GM18907 (cell line): ENCODE measurements around the gene TUBGCP6.
A peak's percentile ranks its signal among the peaks of the same experiment; 100 is the strongest.
"Not testable (repeated sequence)": the region's sequence is repeated elsewhere in the genome, so short reads cannot be mapped to it uniquely, and the experiment has no call there.

Experiments used
- ATAC-seq: cut with Tn5 transposase; IDR thresholded peaks from one replicate; pipeline ENCODE4 v1.9.1; 2021; ENCODE audit warnings: mild to moderate bottlenecking, moderate library complexity; ENCODE audit not compliant: unreplicated experiment

TUBGCP6 gene

DNA sequence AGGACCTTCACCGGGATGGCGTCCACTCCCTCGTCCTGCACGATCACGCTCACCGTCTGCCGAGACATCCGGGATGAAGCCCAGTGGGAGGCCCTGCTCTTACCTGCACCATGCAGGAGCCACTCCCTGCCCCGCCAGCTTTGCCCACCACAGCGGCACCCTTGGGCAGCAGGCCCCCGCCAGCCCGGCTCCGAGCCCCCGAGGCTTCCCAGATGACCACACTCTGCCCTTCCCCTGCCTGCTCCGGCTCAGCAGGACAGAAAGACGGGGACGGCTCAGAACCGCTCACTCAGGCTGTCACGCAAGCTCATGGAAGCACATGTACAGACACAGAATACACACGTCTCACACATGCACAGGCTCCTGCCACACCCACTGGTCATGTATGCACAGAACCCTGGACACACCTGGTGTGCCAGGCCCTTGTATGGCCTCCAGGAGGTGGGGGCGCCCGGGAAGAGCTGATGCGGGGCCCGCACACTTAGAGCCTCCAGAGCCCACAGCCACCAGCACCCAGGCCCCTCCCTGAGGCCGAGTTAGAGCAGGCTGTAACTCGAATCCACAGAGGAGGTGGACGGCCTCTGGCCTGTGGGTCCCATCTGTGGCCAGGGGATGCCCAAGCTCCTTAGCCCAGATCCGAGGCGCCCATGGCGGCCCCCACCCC lies 34.3 kb upstream of the TUBGCP6 start:
- no peak for ATAC-seq

DNA sequence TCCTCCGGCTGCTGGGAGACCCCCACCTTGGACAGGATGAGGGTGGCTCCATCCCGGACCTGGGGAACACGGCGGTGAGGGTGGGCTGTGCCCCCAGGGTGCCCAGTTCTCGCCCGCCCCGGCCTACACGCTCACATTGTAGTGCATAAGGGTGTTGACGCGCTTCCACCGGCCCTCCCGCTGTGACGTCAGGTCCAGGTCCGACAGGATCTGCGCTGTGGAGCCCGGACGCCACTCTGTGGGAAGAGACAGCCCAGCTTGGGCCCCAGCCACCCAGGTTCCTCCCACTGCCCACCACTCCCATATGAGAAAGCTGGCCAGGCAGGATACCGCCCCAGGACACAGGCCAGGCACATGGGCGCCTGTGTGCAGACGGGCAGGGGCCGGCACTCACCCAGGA lies 33.6 kb upstream of the TUBGCP6 start:
- ATAC-seq, result no peak

DNA sequence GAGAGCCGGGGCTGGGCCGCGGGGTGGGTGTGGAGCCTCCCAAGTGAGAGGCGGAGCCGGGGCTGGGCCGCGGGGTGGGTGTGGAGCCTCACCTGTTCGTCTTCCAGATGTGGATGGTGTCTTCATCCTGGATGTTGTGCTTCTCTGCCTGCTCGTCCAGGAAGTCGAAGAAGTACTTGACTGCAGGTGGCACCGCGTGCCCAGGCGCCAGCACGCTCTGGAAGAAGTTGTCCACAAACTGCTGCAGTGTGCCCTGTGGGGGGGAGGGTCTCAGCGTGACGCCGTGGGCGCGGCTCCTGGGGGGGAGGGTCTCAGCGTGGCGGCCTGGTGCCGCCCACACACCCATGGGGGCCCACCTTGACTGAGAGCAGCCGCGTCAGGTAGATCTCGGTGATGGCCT lies 32.9 kb upstream of the TUBGCP6 start:
- ATAC-seq, result no peak

DNA sequence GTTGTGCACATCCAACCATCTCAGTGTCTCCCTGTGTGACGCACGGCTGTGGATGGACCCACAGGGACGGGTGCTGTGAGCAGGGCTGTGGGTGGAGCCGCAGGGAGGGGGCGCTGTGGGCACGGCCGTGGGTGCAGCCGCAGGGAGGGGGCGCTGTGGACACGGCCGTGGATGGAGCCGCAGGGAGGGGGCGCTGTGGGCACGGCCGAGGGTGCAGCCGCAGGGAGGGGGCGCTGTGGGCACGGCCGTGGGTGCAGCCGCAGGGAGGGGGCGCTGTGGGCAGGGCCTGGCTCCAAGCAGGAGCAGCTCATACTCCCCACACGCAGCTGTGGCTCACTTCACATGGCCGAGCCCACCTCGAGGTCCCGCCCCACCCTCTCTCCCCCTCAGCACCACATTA lies 31.3 kb upstream of the TUBGCP6 start:
- ATAC-seq, result peak; percentile 48

DNA sequence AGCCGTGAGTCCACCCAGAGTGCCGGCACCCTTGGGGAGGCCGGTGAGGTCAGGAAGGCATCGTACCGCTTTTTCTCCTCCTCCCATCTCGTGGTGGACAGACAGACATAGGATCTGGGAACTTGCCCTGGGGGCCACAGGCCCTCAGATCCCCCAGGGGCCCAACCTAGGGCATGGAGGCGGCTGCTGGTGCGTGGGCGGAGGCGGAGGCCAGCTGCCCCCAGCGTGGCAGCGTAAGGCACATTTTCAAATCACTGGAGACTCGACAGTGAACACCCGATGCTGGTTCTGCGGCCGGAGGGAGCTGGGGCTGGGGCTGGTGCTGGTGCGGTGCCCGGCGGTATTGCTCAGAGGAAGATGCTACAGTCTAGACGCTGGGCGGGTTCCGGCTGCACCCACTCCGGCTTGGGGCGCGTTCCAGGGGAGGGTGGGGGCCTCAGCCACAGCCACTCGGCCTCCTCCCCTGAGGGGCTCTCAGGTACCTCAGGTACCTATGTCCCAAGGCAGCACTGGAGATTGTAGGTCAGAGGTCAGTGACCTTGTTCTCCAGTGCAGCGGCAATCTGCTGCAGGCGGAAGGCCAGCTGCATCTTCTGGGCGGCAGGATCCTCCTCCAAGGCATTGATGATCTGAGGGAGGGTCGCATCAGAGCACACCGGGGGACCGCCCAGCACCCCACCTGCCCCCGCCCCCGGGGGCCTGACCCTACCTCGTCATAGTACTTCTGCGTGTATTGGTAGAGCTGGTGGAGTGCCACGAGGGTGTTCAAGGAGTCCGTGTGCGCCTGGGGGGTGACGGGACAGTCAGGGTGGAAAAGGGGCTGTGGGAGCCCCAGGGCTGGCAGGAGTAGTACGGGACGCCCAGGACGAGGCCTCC lies 30.6 kb upstream of the TUBGCP6 start:
- ATAC-seq, result no peak

DNA sequence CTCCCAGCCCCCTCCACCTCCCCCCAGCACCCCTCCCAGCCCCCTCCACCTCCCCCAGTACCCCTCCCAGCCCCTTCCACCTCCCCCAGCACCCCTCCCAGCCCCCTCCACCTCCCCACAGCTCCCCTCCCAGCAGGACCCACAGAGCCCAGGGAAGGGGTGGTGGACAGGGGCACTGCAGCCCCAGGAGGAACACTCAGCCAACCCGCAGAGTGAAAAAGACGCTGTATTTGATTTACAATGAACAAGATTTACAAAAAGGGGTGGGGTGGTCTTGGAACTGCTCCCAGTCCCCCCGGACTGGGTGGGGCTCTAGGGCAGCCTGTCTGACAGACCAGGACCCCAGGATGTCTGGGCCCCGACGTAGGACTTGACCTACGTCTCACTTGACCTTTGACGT lies 29.9 kb upstream of the TUBGCP6 start:
- no peak for ATAC-seq

DNA sequence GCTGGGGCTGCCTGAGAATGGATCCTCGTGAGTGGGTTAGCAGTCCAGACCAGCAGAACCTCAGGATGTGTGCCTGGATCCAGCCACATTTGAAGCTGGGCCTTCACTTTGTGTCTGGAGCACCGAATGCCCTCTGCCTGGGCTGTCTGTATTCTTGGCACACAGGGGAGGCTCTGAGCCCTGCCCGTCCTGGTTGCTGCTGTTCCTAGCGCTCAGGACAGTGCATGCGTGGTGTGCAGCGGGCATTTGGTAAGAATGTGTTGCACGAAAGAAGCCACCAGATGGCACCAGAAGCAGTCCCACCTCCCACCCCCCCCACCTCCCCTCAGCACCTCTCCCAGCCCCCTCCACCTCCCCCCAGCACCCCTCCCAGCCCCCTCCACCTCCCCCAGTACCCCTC lies 29.5 kb upstream of the TUBGCP6 start:
- ATAC-seq, result no peak

DNA sequence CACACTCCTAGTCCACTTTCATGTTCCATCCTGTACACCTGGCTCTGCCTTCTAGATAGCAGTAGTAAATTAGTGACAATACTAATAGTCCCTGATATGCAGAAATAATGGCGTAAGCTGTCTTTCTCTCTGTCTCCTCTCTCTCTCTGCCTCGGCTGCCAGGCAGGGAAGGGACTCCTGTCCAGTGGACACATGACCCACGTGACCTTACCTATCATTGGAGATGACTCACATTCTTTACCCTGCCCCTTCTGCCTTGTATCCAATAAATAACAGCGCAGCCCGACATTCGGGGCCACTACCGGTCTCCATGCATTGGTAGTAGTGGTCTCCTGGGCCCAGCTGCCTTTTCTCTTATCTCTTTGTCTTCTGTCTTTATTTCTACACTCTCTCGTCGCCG lies 29.0 kb upstream of the TUBGCP6 start:
- not testable (repeated sequence) for ATAC-seq

DNA sequence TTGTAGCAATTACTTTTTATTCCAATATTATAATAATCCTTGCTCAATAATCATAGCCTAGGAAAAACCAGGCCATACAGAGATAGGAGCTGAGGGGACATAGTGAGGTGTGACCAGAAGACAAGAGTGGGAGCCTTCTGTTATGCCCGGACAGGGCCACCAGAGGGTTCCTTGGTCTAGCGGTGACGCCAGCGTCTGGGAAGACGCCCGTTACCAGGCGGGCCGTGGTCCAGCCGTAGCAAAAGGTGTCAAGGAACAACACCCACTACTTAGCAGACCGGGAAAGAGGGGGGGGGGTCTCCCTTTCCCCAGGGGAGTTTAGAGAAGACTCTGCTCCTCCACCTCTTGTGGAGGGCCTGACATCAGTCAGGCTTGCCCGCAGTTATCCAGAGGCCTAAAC lies 28.5 kb upstream of the TUBGCP6 start:
- ATAC-seq, result not testable (repeated sequence)

DNA sequence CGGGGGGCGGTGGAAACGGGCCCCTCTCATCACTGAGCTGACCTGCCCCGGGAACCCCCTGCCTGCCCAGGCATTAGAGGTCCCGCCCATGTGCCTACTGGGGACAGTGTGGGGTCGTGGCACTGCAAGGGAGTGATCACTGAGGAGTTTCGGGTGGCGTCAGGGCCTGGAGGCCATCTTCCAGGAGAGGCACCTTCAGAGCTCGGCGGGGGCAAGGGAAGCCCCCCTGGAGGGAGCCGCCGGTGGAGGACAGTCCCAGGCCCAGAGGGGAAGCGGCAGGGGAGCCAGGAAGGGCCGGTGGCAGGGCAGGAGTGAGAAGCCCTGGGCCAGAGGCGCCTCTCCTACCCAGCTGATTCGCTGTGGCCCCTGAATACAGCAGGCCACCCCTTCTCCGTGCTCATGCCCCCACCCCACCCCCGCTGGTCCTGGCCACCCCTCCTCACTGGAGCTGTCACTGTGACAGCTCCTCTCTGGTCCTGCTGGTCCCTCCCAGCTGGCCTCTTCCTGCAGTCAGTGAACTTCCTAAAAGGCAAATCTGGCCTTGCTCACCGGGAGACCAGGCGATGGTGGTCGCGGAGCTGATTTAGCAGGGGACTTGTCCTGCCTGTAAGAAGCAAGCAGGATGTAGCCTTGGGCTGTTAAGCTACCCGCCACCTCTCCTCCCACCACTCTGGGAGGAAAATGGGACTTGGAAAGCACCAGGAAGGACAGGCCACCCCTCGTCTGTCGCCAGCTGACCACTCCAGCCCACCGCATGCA lies 27.4 kb upstream of the TUBGCP6 start:
- ATAC-seq, result no peak

DNA sequence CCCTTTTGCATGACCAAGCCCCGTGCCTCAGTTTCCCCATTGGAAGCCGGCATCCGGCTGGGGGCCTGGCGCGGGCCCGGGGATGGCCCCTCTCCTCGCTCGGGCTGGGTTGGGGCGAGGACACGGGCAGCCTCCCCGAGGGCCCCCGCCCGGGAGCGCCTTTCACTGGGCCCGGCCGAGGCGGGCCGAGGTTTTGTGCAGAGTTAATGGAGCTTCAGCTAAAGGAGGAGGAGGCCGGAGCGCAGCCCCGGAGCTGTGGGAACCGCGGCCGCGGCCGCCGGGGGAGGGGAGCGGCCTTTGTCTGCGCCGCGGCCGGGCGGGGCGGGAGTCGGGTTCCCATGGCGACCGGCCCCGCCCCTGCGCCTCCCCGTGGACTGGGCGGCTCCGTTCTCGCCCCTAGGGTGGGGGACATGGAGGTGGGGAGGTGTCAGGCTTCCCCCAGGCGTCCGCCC lies 26.7 kb upstream of the TUBGCP6 start:
- no peak for ATAC-seq

DNA sequence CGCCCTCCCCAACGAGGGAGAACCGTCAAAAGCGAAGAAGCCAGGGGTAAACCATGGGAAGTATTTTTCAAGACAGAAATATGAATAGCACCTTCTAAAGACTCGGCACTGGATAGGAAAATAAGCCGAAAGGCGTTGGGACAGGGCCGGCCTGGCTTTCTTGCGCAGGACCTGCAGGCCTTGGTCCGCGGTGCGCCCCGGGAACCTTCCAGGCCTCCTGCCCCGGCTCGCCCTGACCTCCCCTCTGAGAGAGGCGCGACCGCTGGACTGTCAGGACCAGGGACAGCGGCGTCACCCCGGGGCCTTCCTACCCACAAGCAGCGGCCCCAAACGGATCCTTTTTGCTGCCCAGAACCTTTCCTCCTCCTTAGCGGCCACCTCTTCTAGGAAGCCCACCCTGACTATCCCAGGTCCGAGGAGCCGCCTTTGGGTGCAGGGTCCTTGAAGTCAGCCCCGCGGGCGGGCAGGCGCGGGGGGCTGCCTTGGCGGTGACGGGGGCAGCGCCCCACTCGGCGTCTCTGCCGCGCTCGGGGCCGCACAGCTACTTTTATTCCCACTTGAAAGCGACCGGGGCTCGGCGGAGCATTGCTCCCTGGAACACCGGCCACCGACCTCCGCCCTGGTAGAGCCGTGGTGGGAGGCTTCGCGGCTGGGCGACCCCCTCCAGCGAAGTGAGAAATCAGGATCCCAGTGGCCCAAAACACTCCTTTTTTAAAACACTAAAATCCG lies 26.0 kb upstream of the TUBGCP6 start:
- ATAC-seq, result peak; percentile 31

DNA sequence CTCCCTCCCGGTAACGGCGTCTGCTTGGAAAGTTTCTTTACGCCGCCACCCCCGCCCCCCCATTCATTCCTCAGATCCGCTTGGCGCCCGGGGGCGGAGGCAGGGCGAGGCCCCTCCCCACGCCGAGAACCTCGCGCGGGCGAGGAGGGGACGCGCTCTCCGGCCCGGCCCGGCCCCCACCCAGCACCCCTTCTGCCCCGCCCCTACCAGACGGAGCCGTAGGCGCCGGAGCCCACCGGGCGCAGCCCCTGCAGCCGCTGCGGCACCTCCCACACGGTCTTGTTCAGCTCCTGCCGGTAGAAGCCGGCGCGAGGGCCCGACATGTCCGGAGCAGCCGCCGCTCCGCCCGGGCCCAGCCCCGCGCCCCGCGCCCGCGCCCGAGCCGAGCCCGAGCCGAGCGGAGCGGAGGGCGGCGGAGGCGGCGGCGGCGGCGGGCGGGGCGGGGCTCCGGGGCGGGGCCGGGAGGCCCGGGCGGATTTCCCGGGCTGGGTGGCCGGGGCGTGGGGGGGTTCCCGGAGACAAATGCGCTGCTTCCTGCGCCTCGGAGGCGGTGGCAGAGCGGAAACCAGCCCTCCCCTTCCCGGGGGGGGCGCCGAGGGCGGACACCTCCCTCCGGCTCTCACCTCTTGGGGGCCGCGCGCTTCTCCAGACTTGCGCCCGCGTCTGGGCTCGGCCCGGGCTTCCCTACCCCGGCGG lies 25.3 kb upstream of the TUBGCP6 start, which contains the start of gene MAPK11:
Gene MAPK11 (minus strand): TSS at position 411 of the 696 bp plus-strand sequence. CDS start 88 bp downstream, at position 323.
- no peak for ATAC-seq

DNA sequence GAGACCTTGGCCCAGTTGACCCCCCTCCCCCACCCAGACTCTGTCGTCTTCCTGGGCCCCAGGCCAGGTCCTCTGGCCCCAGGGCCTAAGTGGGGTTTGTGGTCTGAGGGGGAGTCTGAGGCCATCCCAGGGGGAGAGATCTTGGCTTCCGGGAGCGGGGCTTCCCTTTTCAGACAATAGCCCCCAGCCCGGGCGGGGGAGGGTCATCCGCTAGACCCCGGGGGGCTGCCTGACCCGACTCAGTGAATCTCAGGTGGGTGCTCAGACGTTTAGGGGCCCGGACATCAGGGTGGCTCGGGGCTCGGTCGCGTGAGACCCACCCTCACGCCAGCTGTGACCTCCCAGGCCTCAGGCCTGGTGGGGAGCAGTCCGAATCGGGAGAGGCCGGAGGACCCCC lies 24.7 kb upstream of the TUBGCP6 start:
- ATAC-seq, result no peak

DNA sequence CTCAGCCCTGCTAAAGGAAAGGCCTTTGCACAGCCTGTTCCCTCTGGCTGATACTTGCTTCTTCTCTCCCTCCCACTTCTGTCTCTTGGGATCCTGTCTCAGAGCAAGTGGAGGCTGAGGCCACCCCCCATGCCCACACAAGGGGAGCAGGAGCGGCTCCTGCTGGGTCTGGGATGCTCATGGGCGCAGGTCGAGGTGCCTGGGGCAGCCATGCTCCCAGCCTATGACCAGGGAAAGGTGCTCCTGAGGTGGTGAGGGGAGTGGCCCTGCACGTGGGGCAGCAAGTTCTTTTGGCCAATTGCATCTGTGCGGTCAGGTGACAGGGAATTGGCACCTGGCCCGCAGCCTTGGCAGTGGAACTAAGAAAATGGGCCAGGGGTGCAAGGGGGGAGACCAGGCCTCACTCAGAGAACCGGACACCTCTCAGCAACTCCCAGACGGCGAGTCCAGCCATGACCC lies 23.9 kb upstream of the TUBGCP6 start:
- ATAC-seq, result no peak

DNA sequence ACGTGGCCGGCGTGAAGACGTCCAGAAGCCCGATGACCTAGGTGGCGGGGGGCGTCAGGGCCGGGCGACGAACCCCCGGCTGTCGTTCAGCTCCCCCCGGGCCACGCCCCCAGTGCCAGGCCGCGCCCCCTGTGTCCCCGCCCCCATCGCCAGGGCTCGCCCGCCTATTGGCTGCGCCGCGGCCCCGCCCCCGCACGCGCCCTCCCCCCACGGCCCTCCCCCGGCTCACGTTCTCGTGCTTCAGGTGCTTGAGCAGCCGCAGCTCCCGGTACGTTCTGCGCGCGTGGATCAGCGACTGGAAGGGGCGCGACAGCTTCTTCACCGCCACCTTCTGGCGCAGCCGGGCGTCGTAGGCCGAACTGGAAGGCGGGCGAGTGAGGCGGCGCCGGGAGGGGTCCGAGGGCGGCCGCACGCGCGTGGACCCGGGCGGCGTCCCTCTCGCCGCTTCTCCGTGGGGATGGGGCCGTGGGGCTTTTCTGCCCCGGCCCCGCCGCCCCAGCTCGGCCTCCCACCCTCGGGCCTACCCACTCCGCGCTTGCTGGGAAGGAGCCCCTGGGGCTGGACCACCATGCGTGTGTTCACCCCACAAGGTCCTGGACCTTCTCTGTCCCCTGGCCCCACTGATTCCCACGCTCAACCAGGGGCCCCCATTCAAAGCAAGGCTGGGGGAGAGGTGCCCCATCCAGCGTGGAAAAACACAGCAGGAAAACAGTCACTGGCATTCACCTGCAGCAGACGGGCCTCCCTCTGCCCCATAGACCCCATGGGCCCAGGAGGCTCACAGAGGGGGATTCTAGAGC lies 23.0 kb upstream of the TUBGCP6 start:
- no peak for ATAC-seq

DNA sequence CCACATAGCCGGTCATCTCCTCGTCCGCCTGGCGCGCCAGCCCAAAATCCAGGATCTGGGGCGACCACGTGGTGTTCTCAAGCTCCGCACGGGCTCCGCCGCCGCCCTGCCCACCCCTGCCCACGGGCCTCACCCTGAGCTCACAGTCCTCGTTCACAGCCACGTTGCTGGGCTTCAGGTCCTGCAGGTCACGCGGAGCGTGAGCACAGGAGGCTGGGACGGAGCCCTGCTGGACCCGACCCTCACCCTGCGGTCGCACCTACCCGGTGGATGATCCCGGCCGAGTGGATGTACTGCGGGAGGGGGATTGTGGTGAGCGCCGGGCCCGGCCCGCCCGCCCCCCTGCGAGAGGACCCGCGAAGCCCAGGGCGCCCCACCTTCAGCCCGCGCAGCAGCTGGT lies 22.2 kb upstream of the TUBGCP6 start:
- no peak for ATAC-seq

DNA sequence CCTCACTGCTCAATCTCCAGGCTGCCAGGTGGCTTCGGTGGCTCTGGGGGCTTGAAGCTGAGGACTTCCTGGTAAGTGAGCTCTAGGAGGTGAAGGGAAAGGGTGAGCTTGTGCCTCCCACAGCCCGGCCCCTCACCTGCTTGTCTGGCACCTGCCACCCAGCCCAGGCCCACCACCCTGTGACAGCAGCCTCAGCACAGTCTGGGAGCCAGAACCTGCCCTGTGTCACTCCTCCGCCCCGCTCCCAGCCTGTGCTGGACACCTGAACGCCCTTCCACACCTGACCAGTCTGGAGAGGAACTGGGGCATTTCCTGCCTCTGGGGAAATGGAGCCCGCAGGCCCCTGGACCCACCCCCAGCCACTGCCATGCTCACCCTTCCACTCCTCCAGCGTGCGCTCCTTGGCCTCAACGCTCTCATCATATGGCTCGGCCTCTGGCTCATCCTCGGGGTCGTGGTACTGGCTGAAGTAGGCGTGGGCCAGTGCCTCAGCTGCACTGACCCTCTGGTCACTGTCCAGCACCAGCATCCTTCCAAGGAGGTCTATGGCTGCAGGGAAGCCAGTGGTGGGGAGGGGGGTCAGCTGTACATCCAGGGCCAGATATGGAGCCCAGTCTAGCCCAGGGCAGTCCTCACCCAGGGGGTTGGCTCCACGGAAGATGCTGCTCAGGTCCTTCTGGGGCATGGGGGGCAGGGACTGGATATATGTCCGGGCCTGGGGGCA lies 20.3 kb upstream of the TUBGCP6 start:
- ATAC-seq, result no peak
